ENCODE results near the gene SELE. TPM values are rescaled to one million over a fixed set of nuclear protein-coding genes. Genes with fewer than 3 reads are reported as not detected.

The SELE gene
- total RNA-seq, 4 donors from 2014 or later: 0.09 to 0.20 TPM; not detected in 2

- intact Hi-C loops (cut with DNase I; ENCODE audit: low total_unique reads) (no loop called here), in situ Hi-C loops (cut with MboI; ENCODE audit: low sequenced_read_pairs in 4 of 4) (no loop called here)
- no peaks in the 10 kb centered on the region for H3K9me3 ChIP-seq
- H3K4me1 ChIP-seq: no peaks in the 10 kb centered on the region
- TF ChIP-seq CTCF (IDR thresholded peaks at IDR 0.05 in 4 of 5, conservative IDR thresholded peaks at IDR 0.05 in 1 of 5) (no peak), POLR2A (IDR thresholded peaks at IDR 0.05) (no peak)
- H3K27me3 ChIP-seq: no peaks in the 10 kb centered on the region
- H3K27ac ChIP-seq: no peak overlapping the region
- H3K4me3 ChIP-seq: no peak overlapping the region
- H3K36me3 ChIP-seq: no peaks in the 10 kb centered on the region
- DNase-seq (no peak), ATAC-seq (no peak)
Observed at GRCh38 chr1:169729991-169730390, 3.9 kb downstream of the SELE start.

- H3K9me3 ChIP-seq: no peaks in the 10 kb centered on the region
- intact Hi-C loops (cut with DNase I; ENCODE audit: low total_unique reads) (no loop called here), in situ Hi-C loops (cut with MboI; ENCODE audit: low sequenced_read_pairs in 4 of 4) (no loop called here)
- no peak for DNase-seq
- no peaks in the 10 kb centered on the region for H3K4me1 ChIP-seq
- no peak overlapping the region for H3K4me3 ChIP-seq
- H3K36me3 ChIP-seq: no peaks in the 10 kb centered on the region
- no peaks in the 10 kb centered on the region for H3K27me3 ChIP-seq
- TF ChIP-seq CTCF (IDR thresholded peaks at IDR 0.05 in 4 of 5, conservative IDR thresholded peaks at IDR 0.05 in 1 of 5) (no peak), POLR2A (IDR thresholded peaks at IDR 0.05) (no peak)
- no peak overlapping the region for H3K27ac ChIP-seq
- no peak for ATAC-seq
Observed at GRCh38 chr1:169727307-169727706, 6.6 kb downstream of the SELE start.

GRCh38 chr1:169726851-169727250 is 7.0 kb downstream of the SELE start:
- intact Hi-C loops (cut with DNase I; ENCODE audit: low total_unique reads) (no loop called here), in situ Hi-C loops (cut with MboI; ENCODE audit: low sequenced_read_pairs in 4 of 4) (no loop called here)
- ATAC-seq: no peak

GRCh38 chr1:169725930-169726329 is 7.9 kb downstream of the SELE start:
- Histone ChIP-seq H3K9me3 (no peaks in the 10 kb centered on the region), H3K36me3 (no peaks in the 10 kb centered on the region), H3K4me1 (no peaks in the 10 kb centered on the region), H3K4me3 (no peak overlapping the region), H3K27me3 (no peaks in the 10 kb centered on the region), H3K27ac (no peak overlapping the region)
- ATAC-seq (no peak), DNase-seq (no peak)
- TF ChIP-seq POLR2A (IDR thresholded peaks at IDR 0.05): no peak
- intact Hi-C loops (cut with DNase I; ENCODE audit: low total_unique reads): no loop called here
- in situ Hi-C loops (cut with MboI; ENCODE audit: low sequenced_read_pairs in 4 of 4): no loop called here

More at GRCh38 chr1:169726851-169727250, 7.0 kb downstream of the SELE start:
- Histone ChIP-seq H3K4me1 (no peaks in the 10 kb centered on the region), H3K27ac (no peak overlapping the region), H3K36me3 (no peaks in the 10 kb centered on the region), H3K4me3 (no peak overlapping the region), H3K9me3 (no peaks in the 10 kb centered on the region), H3K27me3 (no peaks in the 10 kb centered on the region)
- no peak for TF ChIP-seq CTCF (IDR thresholded peaks at IDR 0.05 in 4 of 5, conservative IDR thresholded peaks at IDR 0.05 in 1 of 5)
- DNase-seq: no peak

GRCh38 chr1:169724168-169724567 is 9.7 kb downstream of the SELE start:
- DNase-seq: no peak
- Histone ChIP-seq H3K4me1 (no peaks in the 10 kb centered on the region), H3K9me3 (no peaks in the 10 kb centered on the region), H3K4me3 (no peak overlapping the region), H3K36me3 (no peaks in the 10 kb centered on the region), H3K27me3 (no peaks in the 10 kb centered on the region), H3K27ac (no peak overlapping the region)
- TF ChIP-seq POLR2A (IDR thresholded peaks at IDR 0.05) (no peak), CTCF (IDR thresholded peaks at IDR 0.05 in 4 of 5, conservative IDR thresholded peaks at IDR 0.05 in 1 of 5) (no peak)
- no peak for ATAC-seq
- in situ Hi-C loops (cut with MboI; ENCODE audit: low sequenced_read_pairs in 4 of 4): no loop called here
- intact Hi-C loops (cut with DNase I; ENCODE audit: low total_unique reads): no loop called here
